Measurements from ENCODE around the gene EIF4E2.

GRCh38 chr2:232607011-232607410, 56.5 kb downstream of the EIF4E2 start:
- TF ChIP-seq EZH2 (IDR thresholded peaks at IDR 0.05) (no peak), POLR2AphosphoS5 (IDR thresholded peaks at IDR 0.05; ENCODE audit: borderline replicate concordance, low read depth, low read length) (no peak), FOXP2 (optimal IDR thresholded peaks at IDR 0.05; ENCODE audit: control extremely low read depth, extremely low read length, insufficient read depth) (no peak)

All from SK-N-MC (cell line).